ENCODE results near the gene PCDH9.

Gene PCDH9

DNA sequence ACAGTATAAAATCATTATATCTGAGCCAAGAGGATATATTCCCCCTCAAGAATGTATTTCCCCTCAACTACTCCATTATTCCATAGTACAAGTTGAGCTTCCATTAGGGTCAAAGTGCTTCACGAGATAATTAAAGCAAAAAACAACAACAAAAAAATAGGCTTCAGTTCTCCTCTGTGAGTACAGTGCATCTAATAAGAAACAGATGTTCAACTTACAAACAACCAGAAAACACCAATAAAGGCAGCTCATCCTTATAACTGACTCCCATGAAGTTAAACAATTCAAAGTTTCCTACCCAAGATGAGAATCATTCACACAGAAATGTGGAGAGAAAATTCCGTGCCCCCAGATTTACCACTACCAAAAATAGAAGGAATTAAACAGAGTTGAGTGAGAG is 854.4 kb downstream of the PCDH9 start:
- H2BK12ac ChIP-seq (ENCODE audit: low read length) = no peak overlapping the region

GRCh38 chr13:66369666-66370065 is 860.5 kb downstream of the PCDH9 start:
- no peaks in the 10 kb centered on the region for H3K4me1 ChIP-seq (ENCODE audit: control insufficient read depth in 2 of 2, insufficient read depth in 1 of 2, low read depth in 1 of 2, low read length in 2 of 2)
- no peak overlapping the region for H2BK12ac ChIP-seq (ENCODE audit: low read length)
- no peak overlapping the region for H3K4me3 ChIP-seq (ENCODE audit: low read length in 2 of 2)
- peaks cover 0 to 9% of the 10 kb centered on the region in 2 donors for H3K9me3 ChIP-seq (replicated peaks in 1 of 2; ENCODE audit: control insufficient read depth in 2 of 2, insufficient read depth in 1 of 2, low read depth in 1 of 2, low read length in 2 of 2)
- no peak overlapping the region for H3K23ac ChIP-seq (ENCODE audit: low read depth, low read length, poor library complexity)
- no peak overlapping the region for H2BK15ac ChIP-seq (ENCODE audit: low read length)
- H3K4ac ChIP-seq (ENCODE audit: low read length) = no peak overlapping the region
- no peak overlapping the region for H3K18ac ChIP-seq (ENCODE audit: low read length)
- no peak overlapping the region for H4K8ac ChIP-seq (ENCODE audit: low read depth, low read length)
- H3K27me3 ChIP-seq (ENCODE audit: control insufficient read depth in 3 of 3, insufficient read depth in 3 of 3, low read depth in 1 of 3, low read length in 3 of 3) = no peaks in the 10 kb centered on the region
- H3K4me2 ChIP-seq (ENCODE audit: insufficient read depth, low read length, poor library complexity, severe bottlenecking) = no peak overlapping the region
- H3K9ac ChIP-seq (ENCODE audit: low read depth, low read length, poor library complexity) = no peak overlapping the region
- no peaks in the 10 kb centered on the region for H3K36me3 ChIP-seq (replicated peaks in 1 of 2; ENCODE audit: control insufficient read depth in 2 of 2, insufficient read depth in 2 of 2, low read length in 2 of 2)
- H3K27ac ChIP-seq (replicated peaks; ENCODE audit: low read length) = no peak overlapping the region
- H2BK5ac ChIP-seq (ENCODE audit: low read length) = no peak overlapping the region
- WGBS, 2 donors (ENCODE audit: extremely low coverage in 2 of 2, insufficient read length in 2 of 2, insufficient replicate concordance in 1 of 2) = no CpG with 5 or more reads among the region's 1 CpG
- no peak overlapping the region for H4K91ac ChIP-seq (ENCODE audit: low read depth, low read length, poor library complexity)
- H2AFZ ChIP-seq (ENCODE audit: low read length) = no peak overlapping the region
- DNase-seq (ENCODE audit: low spot score) = no peak
- no peak overlapping the region for H3K14ac ChIP-seq (ENCODE audit: low read length)
- H3K79me1 ChIP-seq (ENCODE audit: low read depth, low read length) = no peaks in the 10 kb centered on the region
- H2AK5ac ChIP-seq (ENCODE audit: low read depth, low read length) = no peak overlapping the region
- no peak overlapping the region for H2BK120ac ChIP-seq (ENCODE audit: low read depth, low read length)

More for the DNA sequence above, 854.4 kb downstream of the PCDH9 start:
- no peak for DNase-seq (ENCODE audit: low spot score)
- no peaks in the 10 kb centered on the region for H3K36me3 ChIP-seq (replicated peaks in 1 of 2; ENCODE audit: control insufficient read depth in 2 of 2, insufficient read depth in 2 of 2, low read length in 2 of 2)
- H3K4me3 ChIP-seq (ENCODE audit: low read length in 2 of 2) = no peak overlapping the region
- no peak overlapping the region for H2BK120ac ChIP-seq (ENCODE audit: low read depth, low read length)
- H3K4ac ChIP-seq (ENCODE audit: low read length) = no peak overlapping the region
- H3K27ac ChIP-seq (replicated peaks; ENCODE audit: low read length) = no peak overlapping the region
- H3K23ac ChIP-seq (ENCODE audit: low read depth, low read length, poor library complexity) = no peak overlapping the region
- no peaks in the 10 kb centered on the region for H3K27me3 ChIP-seq (ENCODE audit: control insufficient read depth in 3 of 3, insufficient read depth in 3 of 3, low read depth in 1 of 3, low read length in 3 of 3)
- no peak overlapping the region for H3K14ac ChIP-seq (ENCODE audit: low read length)
- H2BK15ac ChIP-seq (ENCODE audit: low read length) = no peak overlapping the region
- H3K9me3 ChIP-seq (replicated peaks in 1 of 2; ENCODE audit: control insufficient read depth in 2 of 2, insufficient read depth in 1 of 2, low read depth in 1 of 2, low read length in 2 of 2) = no peaks in the 10 kb centered on the region
- WGBS, 2 donors (ENCODE audit: extremely low coverage in 2 of 2, insufficient read length in 2 of 2, insufficient replicate concordance in 1 of 2) = no CpG with 5 or more reads among the region's 2 CpGs
- no peak overlapping the region for H2AK5ac ChIP-seq (ENCODE audit: low read depth, low read length)
- no peak overlapping the region for H2AFZ ChIP-seq (ENCODE audit: low read length)
- no peak overlapping the region for H4K91ac ChIP-seq (ENCODE audit: low read depth, low read length, poor library complexity)
- no peak overlapping the region for H4K8ac ChIP-seq (ENCODE audit: low read depth, low read length)
- no peaks in the 10 kb centered on the region for H3K79me1 ChIP-seq (ENCODE audit: low read depth, low read length)
- H3K18ac ChIP-seq (ENCODE audit: low read length) = no peak overlapping the region
- no peak overlapping the region for H3K4me2 ChIP-seq (ENCODE audit: insufficient read depth, low read length, poor library complexity, severe bottlenecking)
- no peak overlapping the region for H2BK5ac ChIP-seq (ENCODE audit: low read length)
- no peak overlapping the region for H3K9ac ChIP-seq (ENCODE audit: low read depth, low read length, poor library complexity)
- H3K4me1 ChIP-seq (ENCODE audit: control insufficient read depth in 2 of 2, insufficient read depth in 1 of 2, low read depth in 1 of 2, low read length in 2 of 2) = no peaks in the 10 kb centered on the region

DNA sequence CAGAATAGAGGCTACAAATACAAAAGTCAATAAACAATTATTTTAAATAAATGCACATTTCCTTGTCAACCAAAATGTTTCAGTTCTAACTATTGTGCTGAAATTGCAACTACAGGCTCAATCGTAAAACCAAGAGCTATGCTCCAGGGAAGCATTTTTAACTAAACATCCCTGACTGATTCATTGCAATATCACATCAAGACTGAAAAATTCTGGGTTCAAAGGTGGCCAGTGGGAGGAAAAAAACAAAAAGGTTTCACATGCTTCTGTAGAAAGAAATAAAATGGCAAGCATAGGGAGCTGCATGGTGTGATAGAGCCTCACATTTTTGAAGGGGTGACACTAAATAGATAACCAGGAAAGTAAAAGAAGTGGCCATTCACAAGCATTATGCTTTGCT is 862.8 kb downstream of the PCDH9 start:
- H3K36me3 ChIP-seq (replicated peaks in 1 of 2; ENCODE audit: control insufficient read depth in 2 of 2, insufficient read depth in 2 of 2, low read length in 2 of 2) = no peaks in the 10 kb centered on the region
- no peak for DNase-seq (ENCODE audit: low spot score)
- no peak overlapping the region for H4K8ac ChIP-seq (ENCODE audit: low read depth, low read length)
- no CpG with 5 or more reads among the region's 1 CpG for WGBS, 2 donors (ENCODE audit: extremely low coverage in 2 of 2, insufficient read length in 2 of 2, insufficient replicate concordance in 1 of 2)
- no peaks in the 10 kb centered on the region for H3K79me1 ChIP-seq (ENCODE audit: low read depth, low read length)
- H3K14ac ChIP-seq (ENCODE audit: low read length) = no peak overlapping the region
- H4K91ac ChIP-seq (ENCODE audit: low read depth, low read length, poor library complexity) = no peak overlapping the region
- no peak overlapping the region for H2BK120ac ChIP-seq (ENCODE audit: low read depth, low read length)
- no peak overlapping the region for H3K9ac ChIP-seq (ENCODE audit: low read depth, low read length, poor library complexity)
- H2AFZ ChIP-seq (ENCODE audit: low read length) = peak overlapping the region; percentile 54
- H2BK15ac ChIP-seq (ENCODE audit: low read length) = no peak overlapping the region
- no peak overlapping the region for H3K18ac ChIP-seq (ENCODE audit: low read length)
- no peak overlapping the region for H3K27ac ChIP-seq (replicated peaks; ENCODE audit: low read length)
- no peak overlapping the region for H3K4me3 ChIP-seq (ENCODE audit: low read length in 2 of 2)
- H3K9me3 ChIP-seq (replicated peaks in 1 of 2; ENCODE audit: control insufficient read depth in 2 of 2, insufficient read depth in 1 of 2, low read depth in 1 of 2, low read length in 2 of 2) = peaks cover 0 to 9% of the 10 kb centered on the region in 2 donors
- H3K27me3 ChIP-seq (ENCODE audit: control insufficient read depth in 3 of 3, insufficient read depth in 3 of 3, low read depth in 1 of 3, low read length in 3 of 3) = no peaks in the 10 kb centered on the region
- no peak overlapping the region for H3K4ac ChIP-seq (ENCODE audit: low read length)
- H2AK5ac ChIP-seq (ENCODE audit: low read depth, low read length) = no peak overlapping the region
- H2BK12ac ChIP-seq (ENCODE audit: low read length) = no peak overlapping the region
- H3K4me1 ChIP-seq (ENCODE audit: control insufficient read depth in 2 of 2, insufficient read depth in 1 of 2, low read depth in 1 of 2, low read length in 2 of 2) = no peaks in the 10 kb centered on the region
- no peak overlapping the region for H2BK5ac ChIP-seq (ENCODE audit: low read length)
- H3K23ac ChIP-seq (ENCODE audit: low read depth, low read length, poor library complexity) = no peak overlapping the region
- no peak overlapping the region for H3K4me2 ChIP-seq (ENCODE audit: insufficient read depth, low read length, poor library complexity, severe bottlenecking)

GRCh38 chr13:66365101-66365500 is 865.0 kb downstream of the PCDH9 start:
- Histone ChIP-seq H3K14ac (ENCODE audit: low read length) (no peak overlapping the region), H3K9ac (ENCODE audit: low read depth, low read length, poor library complexity) (no peak overlapping the region), H3K36me3 (replicated peaks in 1 of 2; ENCODE audit: control insufficient read depth in 2 of 2, insufficient read depth in 2 of 2, low read length in 2 of 2) (no peaks in the 10 kb centered on the region), H3K9me3 (replicated peaks in 1 of 2; ENCODE audit: control insufficient read depth in 2 of 2, insufficient read depth in 1 of 2, low read depth in 1 of 2, low read length in 2 of 2) (peaks cover 0 to 9% of the 10 kb centered on the region in 2 donors), H4K8ac (ENCODE audit: low read depth, low read length) (no peak overlapping the region), H3K27ac (replicated peaks; ENCODE audit: low read length) (no peak overlapping the region), H2AK5ac (ENCODE audit: low read depth, low read length) (no peak overlapping the region), H4K91ac (ENCODE audit: low read depth, low read length, poor library complexity) (no peak overlapping the region), H2BK120ac (ENCODE audit: low read depth, low read length) (no peak overlapping the region), H3K4me2 (ENCODE audit: insufficient read depth, low read length, poor library complexity, severe bottlenecking) (no peak overlapping the region), H2BK12ac (ENCODE audit: low read length) (no peak overlapping the region), H3K18ac (ENCODE audit: low read length) (no peak overlapping the region), H3K27me3 (ENCODE audit: control insufficient read depth in 3 of 3, insufficient read depth in 3 of 3, low read depth in 1 of 3, low read length in 3 of 3) (no peaks in the 10 kb centered on the region), H2BK15ac (ENCODE audit: low read length) (no peak overlapping the region), H2AFZ (ENCODE audit: low read length) (peak overlapping the region; percentile 21), H3K79me1 (ENCODE audit: low read depth, low read length) (no peaks in the 10 kb centered on the region), H3K4me3 (ENCODE audit: low read length in 2 of 2) (no peak overlapping the region), H3K4ac (ENCODE audit: low read length) (no peak overlapping the region), H2BK5ac (ENCODE audit: low read length) (no peak overlapping the region), H3K23ac (ENCODE audit: low read depth, low read length, poor library complexity) (no peak overlapping the region), H3K4me1 (ENCODE audit: control insufficient read depth in 2 of 2, insufficient read depth in 1 of 2, low read depth in 1 of 2, low read length in 2 of 2) (peaks cover 0 to 1% of the 10 kb centered on the region in 2 donors)
- no CpG with 5 or more reads among the region's 3 CpGs for WGBS, 2 donors (ENCODE audit: extremely low coverage in 2 of 2, insufficient read length in 2 of 2, insufficient replicate concordance in 1 of 2)
- no peak for DNase-seq (ENCODE audit: low spot score)

Data from neuronal stem cell (in vitro differentiated cells).